K562 (cell line): ENCODE data around the gene GP1BB. TPM values are rescaled to one million over a fixed set of nuclear protein-coding genes. Genes with fewer than 3 reads are reported as not detected.
A peak's percentile ranks its signal among the peaks of the same experiment; 100 is the strongest.

Experiments
- DMBX1 ChIP-seq: fragments of 250-450 bp; sonication (Bioruptor Pico); IDR thresholded peaks from 2 replicates; pipeline ENCODE4 v1.8.0; 2022; ENCODE audit warnings: inconsistent platforms, mild to moderate bottlenecking, moderate library complexity, borderline replicate concordance
- EZH2 ChIP-seq: IDR thresholded peaks from 2 replicates; pipeline ENCODE4 v1.6.1; 2012; ENCODE audit warnings: low read depth, mild to moderate bottlenecking, inconsistent platforms, low read length, borderline replicate concordance
- FOXO4 ChIP-seq: fragments of 450-650 bp; formaldehyde crosslinking; IDR thresholded peaks from 2 replicates; pipeline ENCODE4 v1.4.0; 2020; ENCODE audit warnings: mild to moderate bottlenecking, moderate library complexity
- MED1 ChIP-seq: sonication (generic); formaldehyde crosslinking; IDR thresholded peaks from 2 replicates; pipeline ENCODE4 v1.8.1; 2023; ENCODE audit warnings: missing genetic modification reagents, borderline replicate concordance
- MTA1 ChIP-seq: fragments of 450-650 bp; IDR thresholded peaks from 2 replicates; pipeline ENCODE4 v1.6.1; 2017; ENCODE audit warnings: borderline replicate concordance
- POLR2G ChIP-seq: fragments of 200-400 bp; formaldehyde crosslinking; IDR thresholded peaks from 2 replicates; pipeline ENCODE4 v1.6.1; 2017; ENCODE audit warnings: low read depth, mild to moderate bottlenecking, antibody characterized with exemption, low read length, moderate library complexity
- TEAD1 ChIP-seq, 2 experiments: fragments of 450-650 bp in 1 of 2; sonication (generic) in 1 of 2; formaldehyde crosslinking; IDR thresholded peaks; 2 replicates each; pipeline versions ENCODE4 v1.4.0 to v1.8.0; 2020 to 2022; ENCODE audit warnings: mild to moderate bottlenecking in 2 of 2, missing genetic modification reagents in 1 of 2
- TOE1 ChIP-seq, 2 experiments: fragments of 450-650 bp in 1 of 2; sonication (generic) in 1 of 2; formaldehyde crosslinking in 1 of 2; IDR thresholded peaks; 2 replicates each; pipeline versions ENCODE4 v1.7.1 to v1.8.0; 2016 to 2022; ENCODE audit warnings: borderline replicate concordance in 2 of 2, mild to moderate bottlenecking in 2 of 2, antibody characterized with exemption in 1 of 2, inconsistent platforms in 1 of 2, low read depth in 1 of 2, missing genetic modification reagents in 1 of 2, moderate library complexity in 1 of 2
- ZBTB5 ChIP-seq: fragments of 450-650 bp; IDR thresholded peaks from 2 replicates; pipeline ENCODE4 v1.6.1; 2017; ENCODE audit warnings: antibody characterized with exemption
- ZNF165 ChIP-seq: fragments of 250-450 bp; sonication (Bioruptor Pico); IDR thresholded peaks from 2 replicates; pipeline ENCODE4 v1.4.0; 2020; ENCODE audit warnings: borderline replicate concordance
- ZNF175 ChIP-seq: fragments of 200-800 bp; sonication (Bioruptor generic); IDR thresholded peaks from 2 replicates; pipeline ENCODE4 v1.6.1; 2016; ENCODE audit warnings: low read depth, mild to moderate bottlenecking, missing genetic modification characterization, missing compliant biosample characterization
- ZNF384 ChIP-seq: IDR thresholded peaks from 2 replicates; pipeline ENCODE4 v1.6.1; 2012; ENCODE audit warnings: low read depth, low read length, improper control_type of control experiment
- ZNF407 ChIP-seq: fragments of 450-650 bp; IDR thresholded peaks from 2 replicates; pipeline ENCODE4 v1.6.1; 2016; ENCODE audit warnings: low read depth
- ZNF551 ChIP-seq: fragments of 250-450 bp; sonication (Bioruptor Pico); IDR thresholded peaks from 2 replicates; pipeline ENCODE4 v1.5.0; 2021; ENCODE audit warnings: mild to moderate bottlenecking, moderate library complexity
- ZNF644 ChIP-seq: fragments of 200-800 bp; sonication (Bioruptor generic); IDR thresholded peaks from 2 replicates; pipeline ENCODE4 v1.6.1; 2016; ENCODE audit warnings: low read depth, missing genetic modification characterization, missing compliant biosample characterization
- polyA plus RNA-seq, 8 experiments: library from polyadenylated mRNA; depleted of rRNA in 4 of 8; stranded (reverse) in 5 of 8; unstranded in 3 of 8; fragments of >200 nt; fragmentation: Nextera tagmentation in 2 of 8; fragmentation: Illumina TruSeq in 1 of 8; extraction: Ambion mirVana in 2 of 8; extraction: Trizol in 1 of 8; gene quantifications; 2 replicates each; pipeline versions ENCODE4 v1.2.1 to v1.2.3, GENCODE V29; 2011 to 2014; ENCODE audit warnings: inconsistent platforms in 1 of 8, missing spikeins in 1 of 8
- total RNA-seq, 7 experiments: library from RNA; depleted of rRNA in 6 of 7; stranded (reverse); fragments of >200 nt in 6 of 7; fragmentation: Illumina TruSeq in 2 of 7; extraction: Trizol in 2 of 7; gene quantifications; 2 replicates each; pipeline versions ENCODE4 v1.2.1 to v1.2.3, GENCODE V29; 2011 to 2021; ENCODE audit warnings: low replicate concordance in 1 of 7

Gene GP1BB
- total and polyA plus RNA-seq, 9 of the 15 experiments (the other 6 are each of a cell fraction or from before 2014, with no cell fraction given): 0.69 to 162 (median 2.8) TPM

- TF ChIP-seq ZNF644 (tag) (no peak), POLR2G (no peak), ZBTB5 (no peak; the same call in 1 of the 2 replicates), ZNF384 (peak; percentile 59; the same call in 1 of the 2 replicates), MED1 (CRISPR knock-in tag) (no peak), ZNF165 (CRISPR knock-in tag) (no peak), EZH2 (no peak), TOE1 (IDR thresholded peaks at IDR 0.05; ENCODE audit: borderline replicate concordance) (no peak), TOE1 (CRISPR knock-in tag; IDR thresholded peaks at IDR 0.05; ENCODE audit: borderline replicate concordance, low read depth) (no peak), TEAD1 (CRISPR knock-in tag; IDR thresholded peaks at IDR 0.05) (no peak), FOXO4 (CRISPR knock-in tag) (no peak), DMBX1 (CRISPR knock-in tag) (no peak), ZNF551 (no peak), MTA1 (peak; percentile 90), ZNF407 (peak; percentile 62; the same call in 1 of the 2 replicates), ZNF175 (CRISPR knock-in tag) (no peak)
Observed at GRCh38 chr22:19717691-19718455, 5.5 kb upstream of the GP1BB start (continued).
